GM23338 (cell line): Measurements from ENCODE around the gene TMC2. TPM values are rescaled to one million over a fixed set of nuclear protein-coding genes. Genes with fewer than 3 reads are reported as not detected.

Experiments used
- ATAC-seq: fragments of 200-7000 bp; cut with Tn5 transposase; 3 replicates; pipeline ENCODE4 v1.9.1; 2020
- DNase-seq: peaks from one replicate; pipeline ENCODE4 v3.0.0-alpha.2; 2015; ENCODE audit warnings: low spot score
- H2AFZ ChIP-seq: fragments of 200-600 bp; sonication (generic); 2 replicates; pipeline ENCODE4 v1.8.0; 2016; ENCODE audit warnings: antibody characterized with exemption, mild to moderate bottlenecking, moderate library complexity
- H3F3A ChIP-seq: fragments of 200-600 bp; sonication (generic); replicated peaks from 2 replicates; pipeline ENCODE4 v1.8.0; 2017; ENCODE audit warnings: antibody characterized with exemption, mixed run types, low read depth
- H3K27ac ChIP-seq: fragments of 200-600 bp; sonication (generic); 2 replicates; pipeline ENCODE4 v1.6.1; 2016; ENCODE audit warnings: low read depth
- H3K27me3 ChIP-seq: fragments of 200-600 bp; sonication (generic); 2 replicates; pipeline ENCODE4 v1.8.0; 2016; ENCODE audit warnings: mild to moderate bottlenecking, mixed run types, moderate library complexity; ENCODE audit not compliant: insufficient read depth
- H3K36me3 ChIP-seq: fragments of 200-600 bp; sonication (generic); 2 replicates; pipeline ENCODE4 v1.8.0; 2016; ENCODE audit warnings: mild to moderate bottlenecking; ENCODE audit not compliant: insufficient read depth
- H3K4me1 ChIP-seq: fragments of 200-600 bp; sonication (generic); 2 replicates; pipeline ENCODE4 v1.8.0; 2016; ENCODE audit warnings: mild to moderate bottlenecking, moderate library complexity; ENCODE audit not compliant: insufficient read depth
- H3K4me2 ChIP-seq: fragments of 200-600 bp; sonication (generic); 2 replicates; pipeline ENCODE4 v1.7.1; 2017; ENCODE audit warnings: mixed run types
- H3K4me3 ChIP-seq: fragments of 200-600 bp; sonication (generic); 2 replicates; pipeline ENCODE4 v1.6.1; 2016; ENCODE audit warnings: mixed run types
- H3K79me2 ChIP-seq: fragments of 200-600 bp; sonication (generic); replicated peaks from 2 replicates; pipeline ENCODE4 v1.8.0; 2017; ENCODE audit warnings: mild to moderate bottlenecking; ENCODE audit not compliant: insufficient read depth
- H3K9me2 ChIP-seq: fragments of 200-600 bp; sonication (generic); 2 replicates; pipeline ENCODE4 v1.8.0; 2017; ENCODE audit not compliant: insufficient read depth
- H4K20me1 ChIP-seq: fragments of 200-600 bp; sonication (generic); replicated peaks from 2 replicates; pipeline ENCODE4 v1.8.0; 2017; ENCODE audit warnings: mild to moderate bottlenecking; ENCODE audit not compliant: insufficient read depth
- H3K27ac Mint-ChIP-seq: 2 replicates; pipeline ENCODE4 v1.8.0; 2020; ENCODE audit warnings: inconsistent platforms, mild to moderate bottlenecking, moderate library complexity, mixed read lengths
- H3K27me3 Mint-ChIP-seq: 3 replicates; pipeline ENCODE4 v1.8.0; 2022; ENCODE audit warnings: low read depth, mild to moderate bottlenecking, moderate library complexity, mixed read lengths, inconsistent platforms; ENCODE audit not compliant: insufficient read depth, poor library complexity
- H3K36me3 Mint-ChIP-seq: 3 replicates; pipeline ENCODE4 v1.8.0; 2021; ENCODE audit warnings: low read depth, mild to moderate bottlenecking, inconsistent platforms, moderate library complexity, mixed read lengths
- H3K4me1 Mint-ChIP-seq: 3 replicates; pipeline ENCODE4 v1.8.0; 2020; ENCODE audit warnings: mild to moderate bottlenecking, inconsistent platforms, mixed read lengths
- H3K4me3 Mint-ChIP-seq: 3 replicates; pipeline ENCODE4 v1.8.0; 2021; ENCODE audit warnings: moderate library complexity, mild to moderate bottlenecking, inconsistent platforms, mixed read lengths
- H3K9me3 Mint-ChIP-seq: 3 replicates; pipeline ENCODE4 v1.8.0; 2020; ENCODE audit warnings: moderate library complexity, mild to moderate bottlenecking, inconsistent platforms, mixed read lengths
- CREB1 ChIP-seq: fragments of 250-450 bp; sonication (Bioruptor Pico); IDR thresholded peaks from 2 replicates; pipeline ENCODE4 v1.5.0; 2020; ENCODE audit warnings: low read depth, mild to moderate bottlenecking, moderate library complexity
- CTCF ChIP-seq, 2 experiments: fragments of 200-600 bp in 1 of 2; sonication (generic) in 1 of 2; conservative IDR thresholded peaks; 2 replicates each; pipeline versions ENCODE4 v1.5.1 to v1.6.1; 2016 to 2017; ENCODE audit warnings: antibody characterized with exemption in 2 of 2, low read depth in 2 of 2, mild to moderate bottlenecking in 2 of 2, moderate library complexity in 1 of 2
- EZH2phosphoT487 ChIP-seq: fragments of 200-600 bp; sonication (generic); IDR thresholded peaks from one replicate; pipeline ENCODE4 v1.8.1; 2018; ENCODE audit warnings: antibody characterized with exemption; ENCODE audit not compliant: unreplicated experiment
- JUNB ChIP-seq: IDR thresholded peaks from one replicate; pipeline ENCODE4 v1.6.1; 2016; ENCODE audit warnings: antibody characterized with exemption; ENCODE audit not compliant: unreplicated experiment
- NANOG ChIP-seq: IDR thresholded peaks from 2 replicates; pipeline ENCODE4 v1.6.1; 2016; ENCODE audit warnings: antibody characterized with exemption, borderline replicate concordance
- POLR2AphosphoS5 ChIP-seq: IDR thresholded peaks from 2 replicates; pipeline ENCODE4 v1.6.1; 2016; ENCODE audit warnings: antibody characterized with exemption, low read depth
- ZNF114 ChIP-seq: fragments of 250-450 bp; sonication (Bioruptor Pico); IDR thresholded peaks from 2 replicates; pipeline ENCODE4 v1.5.0; 2020; ENCODE audit warnings: mild to moderate bottlenecking, moderate library complexity
- ZNF331 ChIP-seq: fragments of 250-450 bp; sonication (Bioruptor Pico); IDR thresholded peaks from 2 replicates; pipeline ENCODE4 v1.5.0; 2020; ENCODE audit warnings: low read depth, mild to moderate bottlenecking, moderate library complexity
- polyA plus RNA-seq: library from polyadenylated mRNA; unstranded; fragments of >200 nt; fragmentation: Nextera tagmentation; extraction: Ambion mirVana; gene quantifications from 2 replicates; pipeline ENCODE4 v1.2.1, GENCODE V29; 2016
- total RNA-seq: library from RNA; depleted of rRNA; stranded (reverse); fragments of >200 nt; shearing (Covaris generic); gene quantifications from 2 replicates; pipeline ENCODE4 v1.2.3, GENCODE V29; 2014
- TF ChIP-seq, protein P1 (sequence below): fragments of 250-450 bp; sonication (Bioruptor Pico); IDR thresholded peaks from 2 replicates; pipeline ENCODE4 v1.5.0; 2020; ENCODE audit warnings: mild to moderate bottlenecking, moderate library complexity
- TF ChIP-seq, protein P2 (sequence below): IDR thresholded peaks from 2 replicates; pipeline ENCODE4 v1.6.1; 2016; ENCODE audit warnings: antibody characterized with exemption
- TF ChIP-seq, protein P3 (sequence below): IDR thresholded peaks from one replicate; pipeline ENCODE4 v1.6.1; 2018; ENCODE audit warnings: antibody characterized with exemption; ENCODE audit not compliant: unreplicated experiment

TMC2 gene
- total and polyA plus RNA-seq, 2 experiments from 2014 or later: not detected

- TF ChIP-seq, protein P1, sequence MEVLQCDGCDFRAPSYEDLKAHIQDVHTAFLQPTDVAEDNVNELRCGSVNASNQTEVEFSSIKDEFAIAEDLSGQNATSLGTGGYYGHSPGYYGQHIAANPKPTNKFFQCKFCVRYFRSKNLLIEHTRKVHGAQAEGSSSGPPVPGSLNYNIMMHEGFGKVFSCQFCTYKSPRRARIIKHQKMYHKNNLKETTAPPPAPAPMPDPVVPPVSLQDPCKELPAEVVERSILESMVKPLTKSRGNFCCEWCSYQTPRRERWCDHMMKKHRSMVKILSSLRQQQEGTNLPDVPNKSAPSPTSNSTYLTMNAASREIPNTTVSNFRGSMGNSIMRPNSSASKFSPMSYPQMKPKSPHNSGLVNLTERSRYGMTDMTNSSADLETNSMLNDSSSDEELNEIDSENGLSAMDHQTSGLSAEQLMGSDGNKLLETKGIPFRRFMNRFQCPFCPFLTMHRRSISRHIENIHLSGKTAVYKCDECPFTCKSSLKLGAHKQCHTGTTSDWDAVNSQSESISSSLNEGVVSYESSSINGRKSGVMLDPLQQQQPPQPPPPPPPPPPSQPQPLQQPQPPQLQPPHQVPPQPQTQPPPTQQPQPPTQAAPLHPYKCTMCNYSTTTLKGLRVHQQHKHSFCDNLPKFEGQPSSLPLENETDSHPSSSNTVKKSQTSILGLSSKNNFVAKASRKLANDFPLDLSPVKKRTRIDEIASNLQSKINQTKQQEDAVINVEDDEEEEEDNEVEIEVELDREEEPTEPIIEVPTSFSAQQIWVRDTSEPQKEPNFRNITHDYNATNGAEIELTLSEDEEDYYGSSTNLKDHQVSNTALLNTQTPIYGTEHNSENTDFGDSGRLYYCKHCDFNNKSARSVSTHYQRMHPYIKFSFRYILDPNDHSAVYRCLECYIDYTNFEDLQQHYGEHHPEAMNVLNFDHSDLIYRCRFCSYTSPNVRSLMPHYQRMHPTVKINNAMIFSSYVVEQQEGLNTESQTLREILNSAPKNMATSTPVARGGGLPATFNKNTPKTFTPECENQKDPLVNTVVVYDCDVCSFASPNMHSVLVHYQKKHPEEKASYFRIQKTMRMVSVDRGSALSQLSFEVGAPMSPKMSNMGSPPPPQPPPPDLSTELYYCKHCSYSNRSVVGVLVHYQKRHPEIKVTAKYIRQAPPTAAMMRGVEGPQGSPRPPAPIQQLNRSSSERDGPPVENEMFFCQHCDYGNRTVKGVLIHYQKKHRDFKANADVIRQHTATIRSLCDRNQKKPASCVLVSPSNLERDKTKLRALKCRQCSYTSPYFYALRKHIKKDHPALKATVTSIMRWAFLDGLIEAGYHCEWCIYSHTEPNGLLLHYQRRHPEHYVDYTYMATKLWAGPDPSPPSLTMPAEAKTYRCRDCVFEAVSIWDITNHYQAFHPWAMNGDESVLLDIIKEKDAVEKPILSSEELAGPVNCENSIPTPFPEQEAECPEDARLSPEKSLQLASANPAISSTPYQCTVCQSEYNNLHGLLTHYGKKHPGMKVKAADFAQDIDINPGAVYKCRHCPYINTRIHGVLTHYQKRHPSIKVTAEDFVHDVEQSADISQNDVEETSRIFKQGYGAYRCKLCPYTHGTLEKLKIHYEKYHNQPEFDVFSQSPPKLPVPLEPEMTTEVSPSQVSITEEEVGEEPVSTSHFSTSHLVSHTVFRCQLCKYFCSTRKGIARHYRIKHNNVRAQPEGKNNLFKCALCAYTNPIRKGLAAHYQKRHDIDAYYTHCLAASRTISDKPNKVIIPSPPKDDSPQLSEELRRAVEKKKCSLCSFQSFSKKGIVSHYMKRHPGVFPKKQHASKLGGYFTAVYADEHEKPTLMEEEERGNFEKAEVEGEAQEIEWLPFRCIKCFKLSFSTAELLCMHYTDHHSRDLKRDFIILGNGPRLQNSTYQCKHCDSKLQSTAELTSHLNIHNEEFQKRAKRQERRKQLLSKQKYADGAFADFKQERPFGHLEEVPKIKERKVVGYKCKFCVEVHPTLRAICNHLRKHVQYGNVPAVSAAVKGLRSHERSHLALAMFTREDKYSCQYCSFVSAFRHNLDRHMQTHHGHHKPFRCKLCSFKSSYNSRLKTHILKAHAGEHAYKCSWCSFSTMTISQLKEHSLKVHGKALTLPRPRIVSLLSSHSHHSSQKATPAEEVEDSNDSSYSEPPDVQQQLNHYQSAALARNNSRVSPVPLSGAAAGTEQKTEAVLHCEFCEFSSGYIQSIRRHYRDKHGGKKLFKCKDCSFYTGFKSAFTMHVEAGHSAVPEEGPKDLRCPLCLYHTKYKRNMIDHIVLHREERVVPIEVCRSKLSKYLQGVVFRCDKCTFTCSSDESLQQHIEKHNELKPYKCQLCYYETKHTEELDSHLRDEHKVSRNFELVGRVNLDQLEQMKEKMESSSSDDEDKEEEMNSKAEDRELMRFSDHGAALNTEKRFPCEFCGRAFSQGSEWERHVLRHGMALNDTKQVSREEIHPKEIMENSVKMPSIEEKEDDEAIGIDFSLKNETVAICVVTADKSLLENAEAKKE (CRISPR knock-in tag): no peak
- TF ChIP-seq ZNF331 (CRISPR knock-in tag): no peak
- no peak for TF ChIP-seq JUNB
- TF ChIP-seq ZNF114 (CRISPR knock-in tag): no peak
- TF ChIP-seq POLR2AphosphoS5: no peak
Observed at GRCh38 chr20:2593756-2594155, 57.4 kb downstream of the TMC2 start (continued).

DNA sequence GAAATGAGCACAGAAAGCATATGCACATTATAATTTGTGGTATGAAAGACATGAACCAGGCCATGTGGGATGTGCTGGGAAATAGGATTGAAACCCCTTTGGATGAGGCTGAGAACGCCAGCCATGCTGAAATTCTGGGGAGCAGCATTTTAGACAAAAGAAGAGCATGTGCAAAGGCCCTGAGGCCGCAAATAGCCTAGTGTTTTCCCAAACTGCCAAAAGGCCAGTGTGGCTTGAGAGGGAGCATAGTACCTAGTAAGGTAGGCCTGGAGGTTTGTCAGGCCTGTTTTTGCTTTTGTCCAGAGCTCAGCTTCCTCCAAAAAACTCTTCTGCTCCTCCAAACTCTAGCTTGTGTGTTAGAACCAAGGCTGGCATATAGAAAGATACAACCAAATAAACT is 58.7 kb downstream of the TMC2 start:
- Mint-ChIP-seq H3K27ac (no peak overlapping the region), H3K9me3 (no peaks in the 10 kb centered on the region), H3K4me1 (peaks cover 10% of the 10 kb centered on the region; the same call in 2 of the 3 replicates), H3K27me3 (peaks cover 3% of the 10 kb centered on the region), H3K36me3 (no peaks in the 10 kb centered on the region), H3K4me3 (no peak overlapping the region)
- no peak for DNase-seq
- Histone ChIP-seq H3K36me3 (no peaks in the 10 kb centered on the region), H3K9me2 (no peaks in the 10 kb centered on the region), H3K27ac (no peak overlapping the region), H3K4me3 (no peak overlapping the region), H3K79me2 (no peaks in the 10 kb centered on the region), H3F3A (no peaks in the 10 kb centered on the region), H3K27me3 (no peaks in the 10 kb centered on the region), H3K4me2 (no peak overlapping the region), H2AFZ (no peak overlapping the region), H3K4me1 (no peaks in the 10 kb centered on the region), H4K20me1 (no peaks in the 10 kb centered on the region)
- ATAC-seq: no peak
- TF ChIP-seq ZNF331 (CRISPR knock-in tag) (no peak), CTCF (conservative IDR thresholded peaks at IDR 0.05; ENCODE audit: low read depth in 2 of 2) (no peak), POLR2AphosphoS5 (no peak), CREB1 (CRISPR knock-in tag) (no peak), ZNF114 (CRISPR knock-in tag) (no peak), NANOG (no peak), EZH2phosphoT487 (no peak)
- TF ChIP-seq, protein P2, sequence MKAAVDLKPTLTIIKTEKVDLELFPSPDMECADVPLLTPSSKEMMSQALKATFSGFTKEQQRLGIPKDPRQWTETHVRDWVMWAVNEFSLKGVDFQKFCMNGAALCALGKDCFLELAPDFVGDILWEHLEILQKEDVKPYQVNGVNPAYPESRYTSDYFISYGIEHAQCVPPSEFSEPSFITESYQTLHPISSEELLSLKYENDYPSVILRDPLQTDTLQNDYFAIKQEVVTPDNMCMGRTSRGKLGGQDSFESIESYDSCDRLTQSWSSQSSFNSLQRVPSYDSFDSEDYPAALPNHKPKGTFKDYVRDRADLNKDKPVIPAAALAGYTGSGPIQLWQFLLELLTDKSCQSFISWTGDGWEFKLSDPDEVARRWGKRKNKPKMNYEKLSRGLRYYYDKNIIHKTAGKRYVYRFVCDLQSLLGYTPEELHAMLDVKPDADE: no peak
- TF ChIP-seq, protein P3, sequence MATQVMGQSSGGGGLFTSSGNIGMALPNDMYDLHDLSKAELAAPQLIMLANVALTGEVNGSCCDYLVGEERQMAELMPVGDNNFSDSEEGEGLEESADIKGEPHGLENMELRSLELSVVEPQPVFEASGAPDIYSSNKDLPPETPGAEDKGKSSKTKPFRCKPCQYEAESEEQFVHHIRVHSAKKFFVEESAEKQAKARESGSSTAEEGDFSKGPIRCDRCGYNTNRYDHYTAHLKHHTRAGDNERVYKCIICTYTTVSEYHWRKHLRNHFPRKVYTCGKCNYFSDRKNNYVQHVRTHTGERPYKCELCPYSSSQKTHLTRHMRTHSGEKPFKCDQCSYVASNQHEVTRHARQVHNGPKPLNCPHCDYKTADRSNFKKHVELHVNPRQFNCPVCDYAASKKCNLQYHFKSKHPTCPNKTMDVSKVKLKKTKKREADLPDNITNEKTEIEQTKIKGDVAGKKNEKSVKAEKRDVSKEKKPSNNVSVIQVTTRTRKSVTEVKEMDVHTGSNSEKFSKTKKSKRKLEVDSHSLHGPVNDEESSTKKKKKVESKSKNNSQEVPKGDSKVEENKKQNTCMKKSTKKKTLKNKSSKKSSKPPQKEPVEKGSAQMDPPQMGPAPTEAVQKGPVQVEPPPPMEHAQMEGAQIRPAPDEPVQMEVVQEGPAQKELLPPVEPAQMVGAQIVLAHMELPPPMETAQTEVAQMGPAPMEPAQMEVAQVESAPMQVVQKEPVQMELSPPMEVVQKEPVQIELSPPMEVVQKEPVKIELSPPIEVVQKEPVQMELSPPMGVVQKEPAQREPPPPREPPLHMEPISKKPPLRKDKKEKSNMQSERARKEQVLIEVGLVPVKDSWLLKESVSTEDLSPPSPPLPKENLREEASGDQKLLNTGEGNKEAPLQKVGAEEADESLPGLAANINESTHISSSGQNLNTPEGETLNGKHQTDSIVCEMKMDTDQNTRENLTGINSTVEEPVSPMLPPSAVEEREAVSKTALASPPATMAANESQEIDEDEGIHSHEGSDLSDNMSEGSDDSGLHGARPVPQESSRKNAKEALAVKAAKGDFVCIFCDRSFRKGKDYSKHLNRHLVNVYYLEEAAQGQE: no peak
